ENCODE results near the gene SYAP1.

DNA sequence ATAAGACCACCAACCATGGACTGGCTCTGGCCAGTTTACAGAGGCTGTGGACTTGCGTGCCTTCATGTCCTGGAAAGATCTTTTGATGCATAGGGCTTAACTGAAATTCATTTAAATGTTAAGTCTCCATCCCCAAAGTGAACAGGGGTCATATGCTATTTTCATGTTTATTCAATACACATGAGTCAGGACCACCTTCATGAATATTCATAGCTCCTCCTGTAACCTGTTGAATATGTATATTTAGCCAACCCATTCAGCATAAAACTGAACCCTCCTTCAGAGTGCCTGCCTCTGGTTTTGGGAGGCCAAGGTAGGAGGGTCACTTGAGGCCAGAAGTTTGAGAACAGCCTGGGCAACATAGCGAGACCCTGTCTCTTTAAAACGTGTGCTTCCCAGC lies 14.0 kb upstream of the SYAP1 start:
- TF ChIP-seq, protein P1, sequence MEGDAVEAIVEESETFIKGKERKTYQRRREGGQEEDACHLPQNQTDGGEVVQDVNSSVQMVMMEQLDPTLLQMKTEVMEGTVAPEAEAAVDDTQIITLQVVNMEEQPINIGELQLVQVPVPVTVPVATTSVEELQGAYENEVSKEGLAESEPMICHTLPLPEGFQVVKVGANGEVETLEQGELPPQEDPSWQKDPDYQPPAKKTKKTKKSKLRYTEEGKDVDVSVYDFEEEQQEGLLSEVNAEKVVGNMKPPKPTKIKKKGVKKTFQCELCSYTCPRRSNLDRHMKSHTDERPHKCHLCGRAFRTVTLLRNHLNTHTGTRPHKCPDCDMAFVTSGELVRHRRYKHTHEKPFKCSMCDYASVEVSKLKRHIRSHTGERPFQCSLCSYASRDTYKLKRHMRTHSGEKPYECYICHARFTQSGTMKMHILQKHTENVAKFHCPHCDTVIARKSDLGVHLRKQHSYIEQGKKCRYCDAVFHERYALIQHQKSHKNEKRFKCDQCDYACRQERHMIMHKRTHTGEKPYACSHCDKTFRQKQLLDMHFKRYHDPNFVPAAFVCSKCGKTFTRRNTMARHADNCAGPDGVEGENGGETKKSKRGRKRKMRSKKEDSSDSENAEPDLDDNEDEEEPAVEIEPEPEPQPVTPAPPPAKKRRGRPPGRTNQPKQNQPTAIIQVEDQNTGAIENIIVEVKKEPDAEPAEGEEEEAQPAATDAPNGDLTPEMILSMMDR (IDR thresholded peaks at IDR 0.05; ENCODE audit: insufficient read depth, low read length, poor library complexity, severe bottlenecking) = no peak
- TF ChIP-seq EZH2phosphoT487 (conservative IDR thresholded peaks at IDR 0.05; ENCODE audit: low read length) = no peak

Data from SU-DHL-6 (cell line).